Small intestine (tissue), 7 donors: ENCODE results near the gene MDM2. TPM values are rescaled to one million over a fixed set of nuclear protein-coding genes. Genes with fewer than 3 reads are reported as not detected.

Source experiments
- DNase-seq, 2 donors: peaks; one replicate each; pipeline versions ENCODE4 v3.0.0 to v3.0.0-alpha.2; 2013
- FAIRE-seq: peaks from 2 replicates; lab custom pipeline; 2012; peaks lifted over from hg19 to GRCh38; lab: Jason Lieb, UNC
- H3K27ac ChIP-seq, 3 donors: one replicate each; pipeline ENCODE4 v1.5.1; 2013; ENCODE audit warnings: low read length in 2 of 3, mild to moderate bottlenecking in 2 of 3, control low read depth in 1 of 3, inconsistent platforms in 1 of 3, low read depth in 1 of 3, moderate library complexity in 1 of 3
- H3K27me3 ChIP-seq, 3 donors: one replicate each; pipeline ENCODE4 v1.6.1; 2013; ENCODE audit warnings: low read length in 3 of 3, inconsistent platforms in 1 of 3; ENCODE audit not compliant: control insufficient read depth in 3 of 3, insufficient read depth in 3 of 3
- H3K36me3 ChIP-seq, 3 donors: one replicate each; pipeline ENCODE4 v1.6.1; 2013; ENCODE audit warnings: low read length in 3 of 3, inconsistent platforms in 1 of 3, low read depth in 1 of 3, mild to moderate bottlenecking in 1 of 3, moderate library complexity in 1 of 3; ENCODE audit not compliant: control insufficient read depth in 3 of 3, insufficient read depth in 2 of 3
- H3K4me1 ChIP-seq, 3 donors: one replicate each; pipeline ENCODE4 v1.6.1; 2013; ENCODE audit warnings: low read length in 2 of 3, inconsistent platforms in 1 of 3, low read depth in 1 of 3, mild to moderate bottlenecking in 1 of 3, moderate library complexity in 1 of 3; ENCODE audit not compliant: control insufficient read depth in 3 of 3, insufficient read depth in 2 of 3
- H3K4me3 ChIP-seq, 3 donors: one replicate each; pipeline ENCODE4 v1.5.1; 2013; ENCODE audit warnings: low read length in 3 of 3, control low read depth in 1 of 3, inconsistent platforms in 1 of 3, low read depth in 1 of 3, mild to moderate bottlenecking in 1 of 3, moderate library complexity in 1 of 3
- H3K9me3 ChIP-seq, 2 donors: one replicate each; pipeline ENCODE4 v1.6.1; 2013; ENCODE audit warnings: low read depth in 1 of 2, low read length in 1 of 2; ENCODE audit not compliant: control insufficient read depth in 2 of 2, insufficient read depth in 1 of 2
- WGBS, 3 donors: extraction: QIAGEN DNeasy Blood & Tissue Kit; methylation state at CpG; one replicate each; pipeline ENCODE4 v1.1.7; 2013; 5-methylcytosine and 5-hydroxymethylcytosine counted together
- polyA plus RNA-seq, 4 donors: library from polyadenylated mRNA; stranded (reverse) in 3 of 4; unstranded in 1 of 4; fragments of 200-250 nt in 3 of 4; fragments of 120-200 nt in 1 of 4; gene quantifications; one replicate each; pipeline versions ENCODE4 v1.2.1 to v1.2.3, GENCODE V29; 2013
- donor health status: healthy with polysubstance abuse.
- donor health status: control.
- donor health status: control.
- donor health status: Bipolar disorder and iron deficiency.
- donor health status: healthy.

Gene MDM2
- polyA plus RNA-seq, 4 donors, result 20.8 to 44.1 (median 29.6) TPM

DNA sequence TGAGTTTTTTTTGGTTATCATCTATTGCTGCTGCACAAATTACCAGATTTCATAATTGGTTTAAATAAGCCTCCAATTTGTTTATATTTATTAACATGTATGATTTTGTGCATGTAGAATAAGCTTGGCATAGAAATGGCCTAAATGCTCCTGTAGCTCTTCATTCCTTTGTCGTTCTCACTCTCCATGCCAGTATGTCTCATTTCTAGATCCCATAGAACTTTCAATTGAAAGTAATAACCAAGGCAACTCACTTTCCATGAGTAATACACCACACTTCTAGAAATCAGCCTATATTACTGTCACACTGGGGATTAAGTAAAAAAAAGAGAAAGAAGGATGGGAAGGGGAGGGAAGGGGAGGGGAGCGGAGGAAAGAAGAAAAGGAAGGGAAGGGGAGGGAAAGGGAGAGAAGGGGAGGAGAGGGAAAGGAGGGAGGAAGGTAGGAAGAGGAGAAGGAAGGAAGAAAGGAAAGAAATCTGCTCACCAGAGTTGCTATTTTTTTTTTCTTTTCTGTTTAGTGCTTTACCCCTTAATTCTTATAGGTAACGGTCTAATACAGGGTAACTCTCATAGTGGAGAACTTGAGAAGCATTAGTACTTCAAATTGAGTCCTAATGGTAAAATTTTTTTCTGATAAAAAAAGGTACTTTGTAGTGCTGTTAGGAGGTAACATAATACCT lies 45.6 kb downstream of the MDM2 start:
- H3K9me3 ChIP-seq, result no peaks in the 10 kb centered on the region
- FAIRE-seq (no peak), DNase-seq (no peak)
- H3K27ac ChIP-seq, result no peak overlapping the region
- H3K36me3 ChIP-seq, result peaks cover 0 to 3% (median 0%) of the 10 kb centered on the region in 3 donors
- H3K27me3 ChIP-seq, result no peaks in the 10 kb centered on the region
- 87 to 94% (median 89%) methylated on average over 3 of the region's 3 CpGs for WGBS, 3 donors
- peaks cover 0 to 13% (median 0%) of the 10 kb centered on the region in 3 donors for H3K4me1 ChIP-seq
- no peak overlapping the region for H3K4me3 ChIP-seq

DNA sequence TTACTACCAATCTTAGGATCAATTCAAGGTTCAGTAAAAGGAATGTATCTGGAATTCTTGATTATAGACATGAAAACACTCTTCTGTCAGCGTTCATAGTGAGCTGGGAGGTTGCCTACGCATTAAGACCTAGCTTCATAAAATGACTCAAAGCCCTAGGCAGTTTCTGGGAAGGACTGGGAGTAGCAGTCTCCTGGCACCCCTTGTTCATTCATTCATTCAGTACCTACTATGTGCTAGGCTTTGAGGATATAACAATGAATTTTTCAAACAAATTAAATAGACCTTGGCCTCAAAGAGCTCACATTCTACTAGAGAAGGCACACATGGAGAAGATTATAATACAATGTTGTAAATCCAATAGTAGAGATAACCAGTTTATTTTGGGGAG lies 46.1 kb downstream of the MDM2 start:
- Histone ChIP-seq H3K27ac (no peak overlapping the region), H3K4me3 (no peak overlapping the region), H3K36me3 (peaks cover 0 to 3% (median 0%) of the 10 kb centered on the region in 3 donors), H3K27me3 (no peaks in the 10 kb centered on the region), H3K4me1 (peaks cover 0 to 13% (median 0%) of the 10 kb centered on the region in 3 donors), H3K9me3 (no peaks in the 10 kb centered on the region)
- FAIRE-seq (no peak), DNase-seq (no peak)
- WGBS, 3 donors, result 74 to 88% (median 86%) methylated on average over 2 of the region's 2 CpGs

DNA sequence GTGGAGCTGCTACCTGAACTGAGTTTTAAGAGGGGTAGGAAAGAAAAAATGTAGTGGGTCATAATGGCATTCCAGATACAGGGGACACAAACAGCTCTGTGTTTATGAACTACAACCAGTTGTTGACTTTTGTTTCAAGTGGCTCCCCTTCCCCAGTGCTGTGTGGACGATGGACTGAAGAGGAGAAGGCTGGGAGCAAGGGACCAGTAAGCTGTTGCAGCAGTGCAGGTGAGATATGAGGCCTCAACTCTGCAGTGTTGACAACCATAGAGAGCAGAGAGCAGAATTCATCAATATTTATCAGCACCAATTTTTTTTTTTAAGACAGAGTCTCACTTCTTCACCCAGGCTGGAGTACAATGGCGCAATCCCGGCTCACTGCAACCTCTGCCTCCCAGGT lies 46.6 kb downstream of the MDM2 start:
- 89 to 97% (median 93%) methylated on average over 3 of the region's 3 CpGs for WGBS, 3 donors
- no peak for FAIRE-seq
- peaks cover 0 to 13% (median 0%) of the 10 kb centered on the region in 3 donors for H3K4me1 ChIP-seq
- H3K9me3 ChIP-seq, result no peaks in the 10 kb centered on the region
- no peak overlapping the region for H3K27ac ChIP-seq
- H3K36me3 ChIP-seq, result peaks cover 0 to 3% (median 0%) of the 10 kb centered on the region in 3 donors
- DNase-seq, result no peak
- no peak overlapping the region for H3K4me3 ChIP-seq
- no peaks in the 10 kb centered on the region for H3K27me3 ChIP-seq

DNA sequence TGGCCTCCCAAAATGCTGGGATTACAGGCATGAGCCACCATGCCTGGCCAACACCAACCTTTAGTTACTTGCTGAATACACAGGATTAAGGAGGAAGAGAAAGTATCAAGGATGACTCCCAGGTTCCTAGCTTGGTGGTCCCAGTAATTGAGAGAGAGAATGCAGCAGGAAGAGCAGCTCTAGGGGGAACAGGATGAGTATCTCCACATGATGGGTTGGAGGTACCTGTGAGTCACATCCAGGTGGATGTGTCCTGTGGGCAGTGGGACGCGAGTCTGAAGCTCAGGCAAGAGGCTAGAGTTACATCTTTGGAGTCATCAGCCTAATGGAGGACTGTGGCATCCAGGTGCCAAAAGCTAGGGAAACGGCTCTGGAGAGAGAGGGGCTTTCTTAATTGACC lies 47.1 kb downstream of the MDM2 start:
- H3K27me3 ChIP-seq, result no peaks in the 10 kb centered on the region
- peaks cover 0 to 3% (median 0%) of the 10 kb centered on the region in 3 donors for H3K36me3 ChIP-seq
- 88 to 95% (median 94%) methylated on average over 3 of the region's 3 CpGs for WGBS, 3 donors
- peaks cover 0 to 9% (median 0%) of the 10 kb centered on the region in 3 donors for H3K4me1 ChIP-seq
- DNase-seq (no peak), FAIRE-seq (no peak)
- no peak overlapping the region for H3K27ac ChIP-seq
- H3K4me3 ChIP-seq, result no peak overlapping the region
- no peaks in the 10 kb centered on the region for H3K9me3 ChIP-seq

DNA sequence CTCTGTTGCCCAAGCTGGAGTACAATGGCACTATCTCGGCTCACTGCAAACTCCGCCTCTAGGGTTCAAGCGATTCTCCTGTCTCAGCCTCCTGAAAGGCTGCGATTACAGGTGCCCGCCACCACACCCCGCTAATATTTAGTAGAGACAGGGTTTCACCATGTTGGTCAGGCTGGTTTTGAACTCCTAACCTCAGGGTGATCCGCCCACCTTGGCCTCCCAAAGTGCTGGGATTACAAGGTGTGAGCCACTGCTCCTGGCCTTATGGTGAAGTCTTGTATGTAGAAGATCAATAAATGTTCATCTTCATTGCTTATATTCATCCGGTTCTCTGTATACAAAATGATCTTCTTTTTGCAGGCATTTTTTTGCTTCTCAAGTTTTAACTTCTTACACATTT lies 47.8 kb downstream of the MDM2 start:
- peaks cover 0 to 2% (median 0%) of the 10 kb centered on the region in 3 donors for H3K4me1 ChIP-seq
- FAIRE-seq, result no peak
- peaks cover 0 to 3% (median 0%) of the 10 kb centered on the region in 3 donors for H3K36me3 ChIP-seq
- no peak overlapping the region for H3K27ac ChIP-seq
- no peaks in the 10 kb centered on the region for H3K9me3 ChIP-seq
- H3K4me3 ChIP-seq, result no peak overlapping the region
- DNase-seq, result no peak
- no peaks in the 10 kb centered on the region for H3K27me3 ChIP-seq
- 95 to 98% (median 96%) methylated on average over 8 of the region's 8 CpGs for WGBS, 3 donors

DNA sequence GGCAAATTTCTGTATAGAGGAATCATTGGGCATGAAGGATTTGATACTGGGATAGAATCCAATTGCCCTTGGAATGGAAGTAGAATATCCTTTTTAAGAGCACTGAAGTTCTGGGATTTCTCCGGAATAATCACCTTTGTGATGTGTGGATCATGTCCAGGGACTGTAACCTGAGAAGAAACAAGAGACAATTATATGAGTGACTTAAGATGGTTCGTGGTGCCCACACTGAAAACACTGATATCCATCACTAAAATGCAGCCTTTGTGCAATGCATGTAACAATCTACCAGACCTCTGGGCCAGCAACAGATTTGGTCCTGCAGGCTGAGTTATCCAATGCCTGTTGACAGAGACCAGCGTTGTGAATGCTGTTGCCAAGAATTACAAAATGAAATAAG lies 48.5 kb downstream of the MDM2 start:
- no peaks in the 10 kb centered on the region for H3K27me3 ChIP-seq
- FAIRE-seq (no peak), DNase-seq (no peak)
- H3K27ac ChIP-seq, result no peak overlapping the region
- H3K9me3 ChIP-seq, result no peaks in the 10 kb centered on the region
- peaks cover 0 to 3% (median 0%) of the 10 kb centered on the region in 3 donors for H3K36me3 ChIP-seq
- WGBS, 3 donors, result 84 to 87% (median 85%) methylated on average over 3 of the region's 3 CpGs
- peaks cover 0 to 2% (median 0%) of the 10 kb centered on the region in 3 donors for H3K4me1 ChIP-seq
- H3K4me3 ChIP-seq, result no peak overlapping the region

DNA sequence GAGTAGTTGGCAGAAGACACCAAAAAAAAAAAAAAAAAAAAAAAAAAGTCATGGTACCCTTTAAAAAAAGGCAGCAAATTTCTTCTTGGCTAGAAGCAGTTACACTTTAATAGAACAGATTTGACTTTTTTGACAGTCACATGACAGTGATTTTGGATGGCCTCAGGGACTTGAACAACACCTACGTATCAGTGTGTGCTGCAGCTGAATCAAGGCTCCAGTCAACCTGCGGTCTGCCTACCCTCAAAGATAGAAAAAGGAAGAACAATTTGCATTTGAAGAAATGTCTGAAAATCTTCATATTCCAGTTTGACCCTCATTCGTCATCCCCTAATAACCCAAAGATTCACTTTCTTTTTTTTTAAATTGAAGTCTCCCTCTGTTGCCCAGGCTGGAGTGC lies 53.9 kb downstream of the MDM2 start:
- FAIRE-seq, result no peak
- no peaks in the 10 kb centered on the region for H3K4me1 ChIP-seq

DNA sequence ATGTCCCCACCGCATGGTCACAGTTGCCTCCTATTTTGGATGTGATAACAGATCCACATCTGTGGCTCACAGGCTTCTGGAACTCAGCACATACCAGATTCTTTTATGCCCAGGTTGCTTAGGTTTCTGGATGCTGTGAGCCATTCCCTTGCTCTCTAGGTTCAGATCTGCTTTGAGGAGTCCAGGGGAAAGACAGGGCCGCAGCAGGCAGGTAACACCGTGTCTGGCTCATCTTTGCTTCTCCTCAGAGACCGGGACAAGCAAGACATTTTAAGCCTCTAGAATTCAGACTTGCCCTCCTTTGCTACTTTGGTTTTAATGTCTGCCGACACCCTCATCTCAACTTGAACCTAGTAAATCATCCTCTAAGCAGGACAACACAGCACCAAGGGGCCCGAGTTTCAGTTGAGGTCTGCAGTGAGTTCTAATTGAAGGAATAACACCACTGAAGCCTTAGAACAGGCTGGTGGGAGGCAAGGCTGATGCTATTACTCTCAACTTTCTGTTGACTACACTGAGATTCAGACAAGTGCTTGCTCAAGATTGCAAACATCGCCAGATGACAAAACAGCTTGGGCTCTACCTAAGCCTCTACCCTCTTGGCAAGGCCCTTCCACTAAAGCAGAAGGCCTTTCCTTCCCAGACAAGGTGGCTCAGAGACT lies 55.3 kb downstream of the MDM2 start:
- H3K9me3 ChIP-seq, result no peaks in the 10 kb centered on the region
- H3K27me3 ChIP-seq, result no peaks in the 10 kb centered on the region
- FAIRE-seq (no peak), DNase-seq (no peak)
- no peaks in the 10 kb centered on the region for H3K4me1 ChIP-seq
- H3K27ac ChIP-seq, result no peak overlapping the region
- peaks cover 0 to 11% (median 0%) of the 10 kb centered on the region in 3 donors for H3K36me3 ChIP-seq
- 70 to 88% (median 84%) methylated on average over 7 of the region's 7 CpGs for WGBS, 3 donors
- no peak overlapping the region for H3K4me3 ChIP-seq

More for the DNA sequence above, 53.9 kb downstream of the MDM2 start:
- no peaks in the 10 kb centered on the region for H3K9me3 ChIP-seq
- no peaks in the 10 kb centered on the region for H3K27me3 ChIP-seq
- DNase-seq, result no peak
- no peak overlapping the region for H3K4me3 ChIP-seq
- WGBS, 3 donors, result 89 to 94% (median 92%) methylated on average over 3 of the region's 3 CpGs
- H3K27ac ChIP-seq, result no peak overlapping the region
- H3K36me3 ChIP-seq, result peaks cover 0 to 5% (median 0%) of the 10 kb centered on the region in 3 donors
